KMS-11 (cell line): Measurements from ENCODE around the gene SOCS2.

Experiments
- H2AFZ ChIP-seq: fragments of 200-600 bp; sonication (generic); 2 replicates; pipeline ENCODE4 v1.6.1; 2016; ENCODE audit warnings: antibody characterized with exemption, mixed run types, low read depth
- H3K27ac ChIP-seq: fragments of 200-600 bp; sonication (generic); 2 replicates; pipeline ENCODE4 v1.6.1; 2016; ENCODE audit warnings: mild to moderate bottlenecking, mixed run types
- H3K27me3 ChIP-seq: fragments of 200-600 bp; sonication (generic); 2 replicates; pipeline ENCODE4 v1.6.1; 2017; ENCODE audit warnings: mild to moderate bottlenecking, low read depth, mixed run types, moderate library complexity; ENCODE audit not compliant: insufficient read depth
- H3K36me3 ChIP-seq: fragments of 200-600 bp; sonication (generic); 2 replicates; pipeline ENCODE4 v1.6.1; 2017; ENCODE audit warnings: mild to moderate bottlenecking, mixed run types; ENCODE audit not compliant: insufficient read depth
- H3K4me1 ChIP-seq: fragments of 200-600 bp; sonication (generic); 2 replicates; pipeline ENCODE4 v1.6.1; 2016; ENCODE audit warnings: mild to moderate bottlenecking, low read depth, mixed run types; ENCODE audit not compliant: poor library complexity, severe bottlenecking
- H3K4me2 ChIP-seq: fragments of 200-600 bp; sonication (generic); 2 replicates; pipeline ENCODE4 v1.7.0; 2016; ENCODE audit warnings: mild to moderate bottlenecking, mixed run types
- H3K4me3 ChIP-seq: fragments of 200-600 bp; sonication (generic); IDR thresholded peaks from 2 replicates; pipeline ENCODE4 v1.6.1; 2017; ENCODE audit warnings: low read depth, low read length, mixed read lengths; ENCODE audit not compliant: insufficient read depth
- H3K79me2 ChIP-seq: fragments of 200-600 bp; sonication (generic); 2 replicates; pipeline ENCODE4 v1.6.1; 2016; ENCODE audit warnings: low read depth, mixed run types; ENCODE audit not compliant: insufficient read depth
- H3K9ac ChIP-seq: fragments of 200-600 bp; sonication (generic); 2 replicates; pipeline ENCODE4 v1.6.1; 2016; ENCODE audit warnings: mild to moderate bottlenecking, mixed run types
- H4K20me1 ChIP-seq: fragments of 200-600 bp; sonication (generic); 2 replicates; pipeline ENCODE4 v1.6.1; 2016; ENCODE audit warnings: mild to moderate bottlenecking, mixed run types; ENCODE audit not compliant: insufficient read depth
- TF ChIP-seq, protein P1 (sequence below): fragments of 200-600 bp; sonication (generic); conservative IDR thresholded peaks from 2 replicates; pipeline ENCODE4 v1.6.1; 2017; ENCODE audit warnings: low read depth, mild to moderate bottlenecking, antibody characterized with exemption, low read length, moderate library complexity, mixed read lengths

Gene SOCS2

DNA sequence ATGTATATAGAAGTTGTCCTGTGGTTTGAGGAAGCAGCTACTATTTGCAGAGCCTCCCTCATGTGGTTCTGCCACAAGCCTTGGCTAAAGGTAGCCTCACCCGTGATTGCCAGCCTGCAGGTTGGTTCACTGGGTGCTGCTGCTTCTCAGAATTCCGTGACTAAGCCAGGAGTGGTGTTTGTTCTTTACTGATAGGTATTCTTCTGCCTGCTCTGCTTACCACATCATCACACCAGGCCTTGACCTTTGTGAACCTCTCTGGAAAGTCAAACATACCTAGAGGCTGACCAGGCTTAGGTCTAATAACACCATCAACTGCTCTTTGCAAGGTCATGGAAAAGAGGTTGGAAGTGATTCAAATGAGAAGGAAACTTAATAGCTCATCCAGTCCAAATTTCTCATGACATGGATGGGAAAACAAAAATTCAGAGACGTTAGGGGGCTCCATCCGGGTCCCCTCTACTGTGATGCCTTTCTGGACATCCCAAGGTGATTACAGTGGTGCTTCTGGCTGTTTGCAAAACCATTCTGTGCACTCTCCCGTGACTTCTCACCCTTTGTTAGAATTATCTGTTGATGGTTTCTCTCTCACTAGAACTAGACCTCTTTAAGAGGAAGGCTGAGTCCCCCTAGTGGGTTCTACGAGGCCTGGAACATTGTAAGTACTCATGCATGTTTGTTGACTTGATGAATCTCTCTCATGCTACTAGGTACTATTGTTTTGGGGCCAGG is 8.5 kb upstream of the SOCS2 start:
- Histone ChIP-seq H3K27ac (no peak overlapping the region), H4K20me1 (no peaks in the 10 kb centered on the region), H3K27me3 (no peaks in the 10 kb centered on the region), H3K79me2 (no peaks in the 10 kb centered on the region), H3K4me3 (no peak overlapping the region), H3K4me1 (no peaks in the 10 kb centered on the region), H3K36me3 (no peaks in the 10 kb centered on the region), H2AFZ (no peak overlapping the region), H3K4me2 (no peak overlapping the region), H3K9ac (no peak overlapping the region)
- TF ChIP-seq, protein P1, sequence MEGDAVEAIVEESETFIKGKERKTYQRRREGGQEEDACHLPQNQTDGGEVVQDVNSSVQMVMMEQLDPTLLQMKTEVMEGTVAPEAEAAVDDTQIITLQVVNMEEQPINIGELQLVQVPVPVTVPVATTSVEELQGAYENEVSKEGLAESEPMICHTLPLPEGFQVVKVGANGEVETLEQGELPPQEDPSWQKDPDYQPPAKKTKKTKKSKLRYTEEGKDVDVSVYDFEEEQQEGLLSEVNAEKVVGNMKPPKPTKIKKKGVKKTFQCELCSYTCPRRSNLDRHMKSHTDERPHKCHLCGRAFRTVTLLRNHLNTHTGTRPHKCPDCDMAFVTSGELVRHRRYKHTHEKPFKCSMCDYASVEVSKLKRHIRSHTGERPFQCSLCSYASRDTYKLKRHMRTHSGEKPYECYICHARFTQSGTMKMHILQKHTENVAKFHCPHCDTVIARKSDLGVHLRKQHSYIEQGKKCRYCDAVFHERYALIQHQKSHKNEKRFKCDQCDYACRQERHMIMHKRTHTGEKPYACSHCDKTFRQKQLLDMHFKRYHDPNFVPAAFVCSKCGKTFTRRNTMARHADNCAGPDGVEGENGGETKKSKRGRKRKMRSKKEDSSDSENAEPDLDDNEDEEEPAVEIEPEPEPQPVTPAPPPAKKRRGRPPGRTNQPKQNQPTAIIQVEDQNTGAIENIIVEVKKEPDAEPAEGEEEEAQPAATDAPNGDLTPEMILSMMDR = no peak

DNA sequence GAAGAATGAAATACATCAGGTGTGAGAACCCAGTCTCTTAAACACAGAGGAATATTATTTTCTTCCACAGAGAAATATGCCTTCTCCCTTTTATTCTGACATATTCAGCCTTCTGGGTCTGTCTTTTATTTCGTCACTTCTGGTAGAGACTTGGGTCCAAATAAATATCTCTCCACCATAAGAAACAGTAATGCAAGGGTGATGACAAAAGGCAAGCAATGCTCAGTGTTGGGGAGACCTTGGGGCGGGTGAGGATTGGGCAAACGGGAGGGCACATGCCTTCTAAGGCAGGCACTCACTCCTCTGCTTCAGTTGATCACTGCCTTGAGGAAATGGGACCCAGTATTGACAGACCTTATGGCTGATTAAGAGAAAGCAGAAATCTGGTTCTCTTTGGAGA is 6.7 kb upstream of the SOCS2 start:
- H3K79me2 ChIP-seq = no peaks in the 10 kb centered on the region
- H3K27ac ChIP-seq = no peak overlapping the region
- H2AFZ ChIP-seq = no peak overlapping the region
- no peak overlapping the region for H3K9ac ChIP-seq
- H4K20me1 ChIP-seq = no peaks in the 10 kb centered on the region
- H3K36me3 ChIP-seq = no peaks in the 10 kb centered on the region
- TF ChIP-seq, protein P1 = no peak
- no peaks in the 10 kb centered on the region for H3K27me3 ChIP-seq
- H3K4me2 ChIP-seq = no peak overlapping the region
- no peaks in the 10 kb centered on the region for H3K4me1 ChIP-seq
- no peak overlapping the region for H3K4me3 ChIP-seq

DNA sequence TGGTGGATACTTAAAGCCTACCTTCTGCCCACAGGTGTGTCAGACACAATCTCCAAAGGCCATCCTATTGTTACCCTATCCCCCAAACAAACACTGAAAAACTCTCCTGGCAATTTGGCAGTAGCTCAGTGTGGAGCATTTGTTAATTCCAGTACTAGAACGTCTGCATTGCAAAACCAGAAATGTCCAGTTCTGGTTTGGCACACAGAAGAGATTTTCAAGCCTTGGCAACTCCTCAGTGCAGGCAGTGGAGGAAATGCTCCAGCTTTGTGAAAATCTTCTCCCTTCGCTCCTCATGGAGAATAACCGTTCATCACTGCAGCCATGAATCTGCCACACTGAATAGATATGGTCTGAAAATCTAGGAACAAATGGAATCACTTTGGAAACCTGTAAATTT is 5.3 kb upstream of the SOCS2 start:
- Histone ChIP-seq H3K27ac (no peak overlapping the region), H3K36me3 (no peaks in the 10 kb centered on the region), H3K79me2 (no peaks in the 10 kb centered on the region), H3K4me3 (no peak overlapping the region), H2AFZ (no peak overlapping the region), H3K4me2 (no peak overlapping the region), H3K9ac (no peak overlapping the region), H3K4me1 (no peaks in the 10 kb centered on the region), H4K20me1 (no peaks in the 10 kb centered on the region), H3K27me3 (no peaks in the 10 kb centered on the region)
- TF ChIP-seq, protein P1 = no peak

DNA sequence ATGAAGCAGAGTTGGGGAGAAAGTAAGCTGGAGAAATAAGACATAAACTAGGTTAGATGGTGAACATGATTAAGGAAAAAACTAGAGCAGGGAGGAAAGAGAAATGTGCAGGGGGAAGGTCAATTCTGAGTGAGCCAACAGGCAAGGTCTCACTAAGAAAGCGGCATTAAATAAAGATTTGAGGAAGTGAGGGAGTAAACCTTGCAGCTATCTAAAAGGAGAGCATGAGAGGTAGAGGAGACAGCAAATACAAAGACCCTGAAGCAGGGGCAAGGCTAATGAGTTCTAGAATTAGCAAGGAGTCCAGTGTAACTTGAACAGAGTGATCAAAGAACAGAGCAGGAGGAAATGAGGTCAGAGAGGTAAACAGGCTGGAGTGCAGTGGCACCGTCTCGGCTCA is 4.4 kb upstream of the SOCS2 start:
- Histone ChIP-seq H3K4me1 (no peaks in the 10 kb centered on the region), H3K4me3 (no peak overlapping the region), H3K27me3 (no peaks in the 10 kb centered on the region), H3K9ac (no peak overlapping the region), H3K36me3 (no peaks in the 10 kb centered on the region), H3K27ac (no peak overlapping the region), H2AFZ (no peak overlapping the region), H3K4me2 (no peak overlapping the region), H3K79me2 (no peaks in the 10 kb centered on the region), H4K20me1 (no peaks in the 10 kb centered on the region)
- TF ChIP-seq, protein P1 = no peak
